HG02938 (cell line): ENCODE measurements around the gene SFRP5.

ENCODE experiments used
- ATAC-seq: cut with Tn5 transposase; IDR thresholded peaks from one replicate; pipeline ENCODE4 v1.9.1; 2021; ENCODE audit warnings: mild to moderate bottlenecking, moderate library complexity; ENCODE audit not compliant: unreplicated experiment

Gene SFRP5

GRCh38 chr10:97743169-97743943 is 28.4 kb downstream of the SFRP5 start:
- no peak for ATAC-seq

DNA sequence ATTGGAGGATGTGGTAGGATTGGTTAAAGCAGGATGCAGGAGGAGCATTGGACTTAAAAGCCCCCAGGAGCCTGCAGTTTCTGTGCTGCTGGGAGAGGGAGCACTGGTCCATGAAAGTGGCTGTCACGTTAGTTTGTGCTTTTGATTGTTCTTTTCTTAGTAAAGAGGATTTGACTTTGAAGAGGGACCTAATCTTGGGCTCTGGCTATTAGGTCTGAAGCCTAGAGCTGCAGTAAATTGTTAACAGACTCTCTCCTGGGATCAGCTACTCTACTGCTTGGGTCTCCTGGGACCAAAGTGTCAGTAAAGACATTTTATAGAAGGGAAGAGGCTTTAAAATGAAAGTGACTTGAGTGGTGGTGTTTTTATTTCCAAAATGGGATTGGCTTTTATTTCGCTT is 31.2 kb downstream of the SFRP5 start:
- ATAC-seq: no peak

GRCh38 chr10:97738616-97739015 is 33.2 kb downstream of the SFRP5 start:
- no peak for ATAC-seq

DNA sequence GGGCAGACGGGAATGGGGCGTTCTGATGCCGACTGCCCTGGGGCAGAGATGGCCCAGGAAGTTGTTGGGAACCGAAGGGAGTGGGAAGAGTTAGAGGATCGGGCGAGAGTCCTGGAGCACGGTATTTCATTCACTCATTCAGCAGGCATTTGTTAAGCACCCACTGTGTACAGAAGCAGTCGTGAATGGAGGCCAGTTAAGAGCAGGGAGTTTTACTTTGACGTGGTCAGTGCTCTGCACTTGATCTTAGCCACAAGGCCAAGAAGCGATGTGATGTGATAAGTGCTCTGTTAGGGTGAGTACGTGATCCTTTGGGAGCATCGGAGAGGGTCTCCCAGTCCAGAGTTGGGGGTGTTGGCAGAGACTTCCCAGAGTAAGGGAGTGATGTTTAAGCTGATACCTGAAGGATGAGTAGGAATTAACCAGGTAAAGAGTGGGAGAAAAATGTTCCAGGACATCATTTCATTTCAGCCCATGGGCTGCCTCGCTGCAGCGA is 34.0 kb downstream of the SFRP5 start:
- peak; percentile 18 for ATAC-seq

GRCh38 chr10:97736902-97737769 is 34.7 kb downstream of the SFRP5 start, which contains the start of gene ZFYVE27:
ZFYVE27 (plus strand) TSS chr10:97737128; CDS start chr10:97738478, 1,350 bp downstream.
- ATAC-seq: peak; percentile 85

DNA sequence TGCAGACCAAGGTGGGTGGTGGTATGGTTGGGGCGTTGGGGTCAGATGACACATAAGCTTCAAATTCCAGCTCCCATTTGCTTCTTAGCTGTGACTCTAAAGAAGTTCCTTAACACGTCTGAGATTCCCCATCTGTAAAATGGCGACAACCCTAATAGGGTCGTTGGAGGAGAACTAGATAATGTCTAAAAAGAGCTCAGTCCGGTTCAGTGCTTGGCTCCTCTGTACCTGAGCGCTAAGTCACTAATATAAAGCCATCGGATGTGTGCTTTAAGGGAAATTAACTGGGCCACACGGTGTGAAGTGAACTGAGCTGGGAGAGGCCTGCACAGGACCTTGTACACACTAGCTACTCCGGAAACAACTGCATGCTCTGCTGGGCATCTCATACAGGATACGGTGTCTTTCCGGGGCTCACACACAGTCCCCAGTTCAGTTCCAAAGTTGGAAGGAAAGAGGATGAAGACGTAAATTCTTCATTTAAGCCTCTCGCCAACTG is 35.3 kb downstream of the SFRP5 start:
- peak; percentile 1 for ATAC-seq

GRCh38 chr10:97734021-97734420 is 37.8 kb downstream of the SFRP5 start:
- ATAC-seq: no peak

DNA sequence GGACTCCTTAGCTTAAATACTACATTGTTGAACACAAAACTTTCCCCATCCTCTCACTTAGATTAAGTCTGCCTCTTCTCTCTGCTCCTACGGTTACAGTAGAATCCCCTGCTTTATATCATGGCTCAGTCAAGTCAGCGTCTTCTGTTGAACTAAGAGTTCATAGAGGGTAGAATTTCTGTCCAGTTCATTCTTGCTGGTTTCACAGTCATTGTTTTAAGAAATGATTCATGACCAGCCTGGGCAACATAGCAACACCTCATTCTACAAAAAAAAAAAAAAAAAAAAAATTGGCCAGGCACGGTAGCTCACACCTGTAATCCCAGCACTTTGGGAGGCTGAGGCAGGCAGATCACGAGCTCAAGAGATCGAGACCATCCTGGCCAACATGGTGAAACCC is 38.5 kb downstream of the SFRP5 start:
- ATAC-seq: no peak

DNA sequence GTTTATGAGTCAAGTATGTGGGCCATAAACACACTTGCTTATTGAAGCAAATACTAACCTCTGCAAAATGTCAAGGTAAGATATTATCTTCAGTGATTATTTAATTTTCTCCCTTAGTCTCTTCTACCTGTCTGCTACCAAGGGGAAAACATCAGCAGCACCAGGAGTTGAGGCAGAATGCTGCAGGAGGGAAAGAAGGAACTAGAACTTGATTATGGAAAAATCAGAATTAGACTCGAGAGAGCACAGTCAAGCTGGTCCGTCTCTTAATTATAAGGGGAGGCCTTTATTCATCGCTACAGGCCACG is 39.8 kb downstream of the SFRP5 start:
- ATAC-seq: no peak

DNA sequence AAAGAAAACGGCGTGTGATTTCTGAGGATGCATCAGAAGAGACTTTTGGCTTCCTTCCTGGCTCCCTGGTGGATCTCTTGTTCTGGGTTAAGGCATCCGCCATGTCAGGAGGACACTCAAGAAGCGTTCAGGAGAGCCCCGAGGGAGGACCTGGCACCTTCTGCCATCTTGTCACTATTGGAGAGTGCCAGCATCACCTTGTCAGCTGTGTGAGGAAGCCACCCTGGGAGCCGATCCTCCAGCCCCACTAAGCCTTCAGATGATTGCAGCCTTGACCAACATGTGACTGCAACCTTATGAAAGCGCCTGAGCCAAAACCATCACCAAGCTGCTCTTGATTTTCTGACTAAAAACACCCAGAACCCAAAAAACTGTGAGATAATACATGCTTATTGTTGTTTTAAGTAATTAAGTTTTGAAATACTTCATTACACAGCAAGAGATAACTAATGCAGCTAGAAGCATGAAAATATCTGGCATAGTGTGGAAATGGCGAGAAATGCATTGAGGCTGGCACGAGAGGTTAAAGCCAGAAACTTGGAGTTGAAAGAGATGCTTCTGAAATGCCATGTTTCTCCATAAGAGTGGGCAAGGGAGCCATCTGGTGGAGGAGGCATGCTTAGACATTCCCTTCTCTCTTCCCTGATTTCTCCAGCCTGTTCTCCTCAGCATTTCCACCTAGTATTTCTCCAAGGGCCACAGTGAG is 40.3 kb downstream of the SFRP5 start:
- ATAC-seq: no peak

GRCh38 chr10:97729014-97729413 is 42.8 kb downstream of the SFRP5 start:
- no peak for ATAC-seq

DNA sequence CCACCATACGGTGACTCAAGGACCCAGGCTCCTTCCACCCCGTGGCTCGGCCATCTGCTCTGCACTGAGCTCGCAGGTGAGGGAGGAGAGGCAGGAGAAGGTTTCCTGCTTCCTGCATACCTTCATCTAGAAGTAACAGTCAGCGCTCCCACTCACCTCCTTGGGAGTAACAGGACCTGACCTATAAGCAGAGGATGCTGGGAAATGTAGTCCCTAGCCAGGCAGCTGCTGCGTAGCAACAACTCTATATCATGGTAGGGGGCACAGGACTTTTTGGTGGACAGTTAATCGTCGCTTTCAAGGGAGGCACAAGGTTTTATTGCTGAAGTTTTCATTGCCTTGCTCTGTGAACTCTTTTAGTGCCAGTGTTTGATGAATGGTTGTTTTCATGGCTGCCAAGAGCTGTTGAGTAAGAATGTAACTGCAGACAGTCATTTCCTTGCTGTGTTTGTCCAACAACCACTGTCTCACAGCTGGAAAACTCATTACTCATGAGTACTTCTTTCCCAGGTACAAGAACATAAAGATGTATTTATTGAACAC is 45.1 kb downstream of the SFRP5 start:
- ATAC-seq: no peak

DNA sequence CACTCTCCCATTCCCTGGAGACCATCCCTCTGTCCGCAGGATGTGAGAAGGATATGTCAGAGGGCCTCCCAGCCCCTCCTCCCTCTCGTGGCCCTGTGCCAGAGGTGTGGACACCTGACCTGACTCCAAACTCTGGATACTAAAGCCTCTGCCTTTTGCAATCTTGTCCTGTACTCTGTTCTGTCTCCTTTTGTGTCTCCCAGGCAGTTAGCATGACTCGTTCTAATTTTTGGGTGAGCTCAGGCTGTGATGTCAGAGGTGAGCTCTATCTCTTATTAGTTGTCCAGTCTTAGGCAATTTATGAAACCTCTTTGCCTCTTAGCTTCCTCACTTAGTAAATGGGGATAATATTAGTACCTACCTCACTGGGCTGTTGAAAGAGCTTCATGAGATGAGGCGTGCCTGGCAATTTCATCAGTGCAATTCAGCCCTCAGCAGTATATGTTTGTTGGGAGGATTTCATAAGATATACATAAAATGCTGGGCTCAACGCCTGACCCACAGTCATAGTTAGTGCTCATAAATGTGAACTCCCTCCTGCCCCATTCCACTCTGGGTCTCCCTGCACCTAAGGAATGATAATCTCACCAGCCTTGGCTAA is 47.4 kb downstream of the SFRP5 start:
- ATAC-seq: no peak

- ATAC-seq: no peak
Measured at GRCh38 chr10:97723001-97723400, 48.8 kb downstream of the SFRP5 start.

DNA sequence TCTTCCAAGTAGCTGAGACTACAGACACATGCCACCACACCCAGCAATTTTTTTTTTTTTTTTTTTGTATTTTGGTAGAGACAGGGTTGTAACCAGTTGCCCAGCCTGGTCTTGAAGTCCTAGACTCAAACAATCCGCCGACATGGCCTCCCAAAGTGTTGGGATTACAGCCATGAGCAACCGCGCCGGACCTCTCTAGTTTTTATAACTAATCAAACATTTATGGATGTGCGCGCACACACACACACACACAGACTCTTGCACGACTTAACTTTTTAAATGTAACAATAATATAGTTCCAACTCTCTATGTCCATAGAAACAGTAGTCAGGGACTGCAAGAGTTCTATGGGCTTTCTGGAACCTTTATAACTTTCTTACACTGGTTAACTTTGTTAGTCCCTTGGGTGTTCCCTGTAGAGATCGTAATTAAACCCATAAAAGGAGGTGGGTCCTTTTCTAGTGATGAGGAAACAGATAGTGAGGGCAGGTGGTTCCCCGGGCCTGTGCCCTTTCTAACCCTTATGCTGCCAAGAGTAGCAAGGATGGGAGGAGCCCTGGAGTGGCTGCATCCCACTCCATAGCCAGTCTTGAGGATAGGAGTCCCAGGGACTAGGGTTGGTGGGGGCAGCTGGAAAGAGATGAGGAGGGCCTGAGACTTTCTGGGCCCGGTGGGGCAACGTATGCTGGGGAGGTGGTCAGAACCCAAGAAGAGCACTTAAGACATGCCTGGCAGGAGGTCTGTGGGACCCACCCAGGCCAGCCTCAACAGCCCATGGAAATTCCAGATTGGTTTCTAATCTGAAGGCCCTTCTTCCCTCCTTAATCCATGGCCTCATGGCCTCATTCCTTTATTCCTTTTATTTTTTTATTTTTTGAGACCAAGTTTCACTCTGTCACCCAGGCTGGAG is 49.7 kb downstream of the SFRP5 start:
- ATAC-seq: no peak

DNA sequence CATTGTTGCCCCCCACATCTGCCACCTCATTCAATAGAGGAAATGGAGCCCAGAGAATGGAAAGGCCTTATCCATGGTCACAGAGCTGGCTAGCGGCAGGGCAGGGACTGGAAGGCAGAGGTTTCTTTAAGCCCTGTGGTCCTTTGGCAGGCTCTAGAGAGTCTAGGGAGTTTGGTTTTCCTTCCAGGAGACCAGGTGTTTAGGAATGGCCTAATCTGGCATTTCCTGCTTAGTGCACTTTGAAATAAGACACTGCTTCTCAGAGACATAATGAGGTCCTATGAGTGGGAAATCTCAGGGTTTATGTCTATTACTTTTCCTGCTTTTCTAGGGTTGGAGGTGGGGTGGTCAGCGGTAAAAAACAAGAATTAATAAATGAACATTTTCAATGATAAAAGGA is 52.2 kb downstream of the SFRP5 start:
- ATAC-seq: no peak

DNA sequence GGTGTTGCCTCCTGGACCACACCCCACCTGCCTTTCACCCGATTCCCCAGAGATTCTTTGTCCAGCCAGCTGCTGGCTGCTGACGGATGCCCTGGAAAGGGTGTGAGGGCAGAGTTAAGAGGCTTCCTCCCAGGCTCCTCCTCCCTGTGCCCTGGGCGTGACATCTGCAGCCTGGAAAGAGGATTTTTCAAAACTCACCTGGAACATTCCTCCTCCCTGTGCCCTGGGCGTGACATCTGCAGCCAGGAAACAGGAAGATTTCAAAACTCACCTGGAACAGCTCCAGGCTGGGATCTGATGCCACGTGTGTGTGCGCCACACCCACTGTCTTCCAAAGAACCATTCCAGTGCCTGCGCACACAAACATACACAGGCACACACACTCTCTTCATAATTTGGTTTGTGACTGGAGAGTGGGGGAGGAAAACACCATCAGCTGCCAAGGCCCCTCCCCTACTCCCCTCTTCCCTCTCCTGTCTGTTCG is 53.1 kb downstream of the SFRP5 start:
- no peak for ATAC-seq

- no peak for ATAC-seq
Measured at GRCh38 chr10:97718178-97718577, 53.6 kb downstream of the SFRP5 start.

DNA sequence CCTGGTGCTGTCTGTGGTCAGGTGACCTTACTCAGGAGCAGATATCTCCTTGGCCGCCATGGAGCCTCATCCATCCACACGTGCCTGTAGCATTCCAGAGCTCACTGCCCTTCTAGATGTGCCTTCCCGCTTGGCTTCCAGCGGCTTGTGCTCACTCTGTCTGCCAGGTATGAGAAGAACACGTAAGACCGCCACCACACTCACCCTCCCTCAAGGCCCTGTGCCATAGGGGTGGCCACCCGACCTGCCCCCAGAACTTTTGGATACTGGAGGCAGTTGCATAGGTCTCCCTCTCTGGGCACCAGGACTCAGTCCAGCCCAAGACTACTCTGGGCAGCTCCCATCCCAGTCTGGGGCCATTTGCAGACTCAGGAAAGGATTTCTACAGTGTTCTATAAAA is 54.2 kb downstream of the SFRP5 start:
- ATAC-seq: no peak
